BLaER1 (cell line): Measurements from ENCODE around the gene PIH1D1.

ENCODE experiments used
- H3K27ac ChIP-seq: shearing (Covaris generic); formaldehyde crosslinking; 2 replicates; pipeline ENCODE4 v1.8.1; 2022
- H3K27me3 ChIP-seq: shearing (Covaris generic); formaldehyde crosslinking; 2 replicates; pipeline ENCODE4 v1.8.1; 2022
- H3K36me3 ChIP-seq: shearing (Covaris generic); formaldehyde crosslinking; 2 replicates; pipeline ENCODE4 v1.8.1; 2022
- H3K4me1 ChIP-seq: shearing (Covaris generic); formaldehyde crosslinking; 2 replicates; pipeline ENCODE4 v1.8.1; 2022
- H3K4me2 ChIP-seq: shearing (Covaris generic); formaldehyde crosslinking; 2 replicates; pipeline ENCODE4 v1.8.1; 2022
- H3K4me3 ChIP-seq: shearing (Covaris generic); formaldehyde crosslinking; 2 replicates; pipeline ENCODE4 v1.8.1; 2022
- H3K9ac ChIP-seq: shearing (Covaris generic); formaldehyde crosslinking; 2 replicates; pipeline ENCODE4 v1.8.1; 2022
- H3K9me3 ChIP-seq: shearing (Covaris generic); formaldehyde crosslinking; 2 replicates; pipeline ENCODE4 v1.8.1; 2022
- H4K20me1 ChIP-seq: shearing (Covaris generic); formaldehyde crosslinking; 2 replicates; pipeline ENCODE4 v1.8.1; 2022
- Cebpa-rat ChIP-seq: shearing (Covaris generic); IDR thresholded peaks from 2 replicates; pipeline ENCODE4 v1.8.1; 2022

The PIH1D1 gene

GRCh38 chr19:49491030-49491803 lies 39.6 kb upstream of the PIH1D1 start:
- Histone ChIP-seq H3K27ac (peak overlapping the region; percentile 100; the same call in 1 of the 2 replicates), H3K4me2 (peak overlapping the region; percentile 95; the same call in 1 of the 2 replicates), H3K9me3 (no peaks in the 10 kb centered on the region), H3K36me3 (peaks cover 55% of the 10 kb centered on the region), H3K27me3 (no peaks in the 10 kb centered on the region), H4K20me1 (peaks cover 55% of the 10 kb centered on the region), H3K4me3 (no peak overlapping the region), H3K9ac (peak overlapping the region; percentile 100; the same call in 1 of the 2 replicates), H3K4me1 (peaks cover 51% of the 10 kb centered on the region)
- TF ChIP-seq Cebpa-rat: no peak

- Histone ChIP-seq H3K9ac (peak overlapping the region; percentile 100), H3K4me3 (peak overlapping the region; percentile 99), H3K4me1 (peaks cover 49% of the 10 kb centered on the region)
Measured at GRCh38 chr19:49490287-49491029, 38.8 kb upstream of the PIH1D1 start.

GRCh38 chr19:49489601-49490167 lies 38.1 kb upstream of the PIH1D1 start:
- H3K4me2 ChIP-seq: peak overlapping the region; percentile 95
- no peak for TF ChIP-seq Cebpa-rat
- peaks cover 55% of the 10 kb centered on the region for H3K36me3 ChIP-seq
- H3K4me3 ChIP-seq: peak overlapping the region; percentile 99
- no peaks in the 10 kb centered on the region for H3K27me3 ChIP-seq
- H4K20me1 ChIP-seq: peaks cover 55% of the 10 kb centered on the region
- H3K9ac ChIP-seq: peak overlapping the region; percentile 100
- H3K27ac ChIP-seq: peak overlapping the region; percentile 100
- no peaks in the 10 kb centered on the region for H3K9me3 ChIP-seq
- peaks cover 41% of the 10 kb centered on the region for H3K4me1 ChIP-seq

More at GRCh38 chr19:49490287-49491029, 38.8 kb upstream of the PIH1D1 start:
- TF ChIP-seq Cebpa-rat: no peak
- peaks cover 55% of the 10 kb centered on the region for H4K20me1 ChIP-seq
- peak overlapping the region; percentile 95 for H3K4me2 ChIP-seq
- H3K9me3 ChIP-seq: no peaks in the 10 kb centered on the region
- H3K27me3 ChIP-seq: no peaks in the 10 kb centered on the region
- H3K27ac ChIP-seq: peak overlapping the region; percentile 100
- peaks cover 55% of the 10 kb centered on the region for H3K36me3 ChIP-seq

- Histone ChIP-seq H3K27ac (peak overlapping the region; percentile 100), H3K4me3 (peak overlapping the region; percentile 99), H3K9me3 (no peaks in the 10 kb centered on the region), H3K4me2 (peak overlapping the region; percentile 95), H3K9ac (peak overlapping the region; percentile 100), H3K4me1 (peaks cover 34% of the 10 kb centered on the region), H3K36me3 (peaks cover 55% of the 10 kb centered on the region), H4K20me1 (peaks cover 55% of the 10 kb centered on the region), H3K27me3 (no peaks in the 10 kb centered on the region)
- no peak for TF ChIP-seq Cebpa-rat
Measured at GRCh38 chr19:49488863-49489537, 37.4 kb upstream of the PIH1D1 start.

GRCh38 chr19:49488046-49488862 lies 36.6 kb upstream of the PIH1D1 start:
- peak overlapping the region; percentile 95 for H3K4me2 ChIP-seq
- TF ChIP-seq Cebpa-rat: no peak
- H3K4me3 ChIP-seq: peak overlapping the region; percentile 99
- peak overlapping the region; percentile 100 for H3K9ac ChIP-seq
- H3K36me3 ChIP-seq: peaks cover 51% of the 10 kb centered on the region
- peak overlapping the region; percentile 100 for H3K27ac ChIP-seq
- H4K20me1 ChIP-seq: peaks cover 55% of the 10 kb centered on the region
- H3K27me3 ChIP-seq: no peaks in the 10 kb centered on the region
- no peaks in the 10 kb centered on the region for H3K9me3 ChIP-seq
- H3K4me1 ChIP-seq: peaks cover 31% of the 10 kb centered on the region

- peaks cover 50% of the 10 kb centered on the region for H4K20me1 ChIP-seq
- H3K27me3 ChIP-seq: no peaks in the 10 kb centered on the region
- peaks cover 31% of the 10 kb centered on the region for H3K4me1 ChIP-seq
- no peaks in the 10 kb centered on the region for H3K9me3 ChIP-seq
- peak; percentile 97 for TF ChIP-seq Cebpa-rat
- peak within 1 kb of the TSS; percentile 100 for H3K9ac ChIP-seq
- H3K4me2 ChIP-seq: peak within 1 kb of the TSS; percentile 95
- peak within 1 kb of the TSS; percentile 100 for H3K27ac ChIP-seq
- H3K36me3 ChIP-seq: peaks cover 43% of the 10 kb centered on the region
- H3K4me3 ChIP-seq: peak within 1 kb of the TSS; percentile 99
Measured at GRCh38 chr19:49487277-49488045, 35.8 kb upstream of the PIH1D1 start, which contains the start of gene RPL13A. TSS of gene RPL13A (plus strand) at chr19:49487608. CDS start at chr19:49487630, 22 bp downstream.

GRCh38 chr19:49486710-49487276 lies 35.2 kb upstream of the PIH1D1 start:
- Histone ChIP-seq H3K4me1 (peaks cover 31% of the 10 kb centered on the region), H3K27me3 (no peaks in the 10 kb centered on the region), H4K20me1 (peaks cover 43% of the 10 kb centered on the region), H3K9me3 (no peaks in the 10 kb centered on the region), H3K27ac (peak overlapping the region; percentile 83), H3K9ac (peak overlapping the region; percentile 63), H3K4me2 (peak overlapping the region; percentile 48), H3K36me3 (peaks cover 37% of the 10 kb centered on the region), H3K4me3 (peak overlapping the region; percentile 58)
- no peak for TF ChIP-seq Cebpa-rat

GRCh38 chr19:49486232-49486631 lies 34.6 kb upstream of the PIH1D1 start:
- no peak for TF ChIP-seq Cebpa-rat

More at GRCh38 chr19:49486232-49486631, 34.6 kb upstream of the PIH1D1 start:
- H3K27ac ChIP-seq: peak overlapping the region; percentile 83
- H4K20me1 ChIP-seq: peaks cover 38% of the 10 kb centered on the region
- peaks cover 31% of the 10 kb centered on the region for H3K36me3 ChIP-seq
- H3K27me3 ChIP-seq: no peaks in the 10 kb centered on the region
- no peaks in the 10 kb centered on the region for H3K9me3 ChIP-seq
- no peak overlapping the region for H3K4me3 ChIP-seq
- H3K9ac ChIP-seq: no peak overlapping the region
- peak overlapping the region; percentile 48; the same call in 1 of the 2 replicates for H3K4me2 ChIP-seq
- H3K4me1 ChIP-seq: peaks cover 31% of the 10 kb centered on the region
